ENCODE data around the gene TBC1D2B.
"Not testable (repeated sequence)": the region's sequence is repeated elsewhere in the genome, so short reads cannot be mapped to it uniquely, and the experiment has no call there.

- not testable (repeated sequence) for TF ChIP-seq POLR2A, CTCF (IDR thresholded peaks at IDR 0.05)
Observed at GRCh38 chr15:77996226-77996625, 81.3 kb downstream of the TBC1D2B start.

Data from body of pancreas (tissue), 4 donors.